Erythroblast (primary cell): ENCODE results near the gene HELZ.

Source experiments
- GATA1 ChIP-seq: IDR thresholded peaks from 2 replicates; pipeline ENCODE4 v1.6.1; 2011; ENCODE audit warnings: low read depth, mild to moderate bottlenecking, control low read depth, low read length, moderate library complexity
- POLR2A ChIP-seq: IDR thresholded peaks from 2 replicates; pipeline ENCODE4 v1.6.1; 2011; ENCODE audit warnings: mild to moderate bottlenecking, low read length

GRCh38 chr17:67208232-67208631, 36.8 kb downstream of the HELZ start:
- no peak for TF ChIP-seq POLR2A
- TF ChIP-seq GATA1, result no peak
